CD4-positive, alpha-beta T cell (primary cell): ENCODE results near the gene PARP16. TPM values are rescaled to one million over a fixed set of nuclear protein-coding genes. Genes with fewer than 3 reads are reported as not detected.

Source experiments
- ATAC-seq: fragments of 200-7000 bp; cut with Tn5 transposase; one replicate; pipeline ENCODE4 v1.10.0; 2022; ENCODE audit warnings: mild to moderate bottlenecking; ENCODE audit not compliant: poor library complexity
- CTCF ChIA-PET: fragments of 350-600 bp; sonication (Branson Sonifier 250); formaldehyde crosslinking; loops from one replicate; lab custom pipeline; 2021; ENCODE audit warnings: antibody characterized with exemption, inconsistent platforms; lab: Charles Lee
- POLR2A ChIA-PET: fragments of 350-600 bp; sonication (Branson Sonifier 250); formaldehyde crosslinking; loops from one replicate; lab custom pipeline; 2021; ENCODE audit warnings: antibody characterized with exemption, inconsistent platforms; lab: Charles Lee
- DNase-seq, 14 experiments: peaks; one replicate each; pipeline ENCODE4 v3.0.0-alpha.2; 2013 to 2020; ENCODE audit warnings: mixed read lengths in 2 of 14
- H3K27ac ChIP-seq, 2 donors: one replicate each; pipeline versions ENCODE4 v1.5.1 to v1.7.0; 2013; ENCODE audit warnings: low read length in 2 of 2, low read depth in 1 of 2, mild to moderate bottlenecking in 1 of 2
- H3K27me3 ChIP-seq, 2 experiments: 1 replicate in 1 of 2; 2 replicates in 1 of 2; pipeline versions ENCODE4 v1.6.1 to v1.7.0; 2013; ENCODE audit warnings: low read length in 2 of 2, control low read depth in 1 of 2, mild to moderate bottlenecking in 1 of 2, moderate library complexity in 1 of 2; ENCODE audit not compliant: insufficient read depth in 2 of 2, control insufficient read depth in 1 of 2
- H3K36me3 ChIP-seq: one replicate; pipeline ENCODE4 v1.6.1; 2013; ENCODE audit warnings: low read length, control low read depth; ENCODE audit not compliant: insufficient read depth
- H3K4me1 ChIP-seq: one replicate; pipeline ENCODE4 v1.6.1; 2013; ENCODE audit warnings: low read length, control low read depth; ENCODE audit not compliant: insufficient read depth
- H3K4me3 ChIP-seq: one replicate; pipeline ENCODE4 v1.5.1; 2013; ENCODE audit warnings: mild to moderate bottlenecking, low read length, moderate library complexity
- H3K9me3 ChIP-seq, 2 experiments: 1 replicate in 1 of 2; 2 replicates in 1 of 2; pipeline versions ENCODE4 v1.6.1 to v1.7.0; 2013; ENCODE audit warnings: low read length in 2 of 2, mild to moderate bottlenecking in 2 of 2, control low read depth in 1 of 2, moderate library complexity in 1 of 2; ENCODE audit not compliant: control insufficient read depth in 1 of 2, insufficient read depth in 1 of 2
- H3K27ac Mint-ChIP-seq: one replicate; pipeline ENCODE4 v1.8.0; 2020; ENCODE audit warnings: mixed read lengths
- H3K27me3 Mint-ChIP-seq: one replicate; pipeline ENCODE4 v1.8.0; 2021; ENCODE audit warnings: mixed read lengths
- H3K36me3 Mint-ChIP-seq: one replicate; pipeline ENCODE4 v1.8.0; 2021; ENCODE audit warnings: low read depth, mixed read lengths
- H3K4me1 Mint-ChIP-seq: one replicate; pipeline ENCODE4 v1.8.0; 2021; ENCODE audit warnings: low read depth, mixed read lengths
- H3K4me3 Mint-ChIP-seq: one replicate; pipeline ENCODE4 v1.8.0; 2020; ENCODE audit warnings: mild to moderate bottlenecking, mixed read lengths
- H3K9me3 Mint-ChIP-seq: one replicate; pipeline ENCODE4 v1.8.0; 2020; ENCODE audit warnings: mixed read lengths
- CTCF ChIP-seq: fragments of 200-600 bp; IDR thresholded peaks from one replicate; pipeline ENCODE4 v1.8.0; 2022; ENCODE audit warnings: antibody characterized with exemption, mild to moderate bottlenecking
- intact Hi-C, 2 experiments: fragments of 100-400 bp; cut with DNase I in 1 of 2; cut with micrococcal nuclease in 1 of 2; formaldehyde crosslinking; loops; one replicate each; pipeline versions ENCODE4 v1.15.1 to v1.9.0; 2023 to 2025; cut with DNase I, micrococcal nuclease
- total RNA-seq, 174 experiments: library from RNA in 2 of 174; stranded (reverse) in 2 of 174; gene quantifications; one replicate each; pipeline ENCODE4 v1.2.3 and lab custom pipeline; 2021 to 2026

The PARP16 gene
- total RNA-seq, 2 experiments from 2014 or later = 11.3 to 12.9 TPM

- Mint-ChIP-seq H3K9me3 (no peaks in the 10 kb centered on the region), H3K4me1 (no peaks in the 10 kb centered on the region), H3K36me3 (no peaks in the 10 kb centered on the region), H3K27ac (no peak overlapping the region), H3K27me3 (peaks cover 15% of the 10 kb centered on the region), H3K4me3 (no peak overlapping the region)
- ChIA-PET POLR2A (no interaction called here), CTCF (no interaction called here)
- no peak for TF ChIP-seq CTCF
- DNase-seq (no peak), ATAC-seq (no peak)
- no peak overlapping the region for H3K4me3 ChIP-seq
- no peak overlapping the region for H3K27ac ChIP-seq
- no peaks in the 10 kb centered on the region for H3K9me3 ChIP-seq
- H3K36me3 ChIP-seq = no peaks in the 10 kb centered on the region
- H3K27me3 ChIP-seq = peaks cover 0 to 12% of the 10 kb centered on the region in 2 experiments
- intact Hi-C loops = no loop called here
- H3K4me1 ChIP-seq = no peaks in the 10 kb centered on the region
These were observed 42.8 kb upstream of the PARP16 start for GRCh38 chr15:65329288-65329983.

- Histone ChIP-seq H3K4me1 (no peaks in the 10 kb centered on the region), H3K36me3 (no peaks in the 10 kb centered on the region), H3K4me3 (no peak overlapping the region), H3K27me3 (peaks cover 0 to 12% of the 10 kb centered on the region in 2 experiments), H3K9me3 (no peaks in the 10 kb centered on the region), H3K27ac (no peak overlapping the region)
- DNase-seq = no peak
- no peaks in the 10 kb centered on the region for H3K4me1 Mint-ChIP-seq
- H3K36me3 Mint-ChIP-seq = no peaks in the 10 kb centered on the region
- H3K4me3 Mint-ChIP-seq = no peak overlapping the region
- intact Hi-C loops = no loop called here
- peaks cover 15% of the 10 kb centered on the region for H3K27me3 Mint-ChIP-seq
- ChIA-PET CTCF (no interaction called here), POLR2A (no interaction called here)
- H3K9me3 Mint-ChIP-seq = no peaks in the 10 kb centered on the region
- no peak overlapping the region for H3K27ac Mint-ChIP-seq
- TF ChIP-seq CTCF = no peak
- ATAC-seq = no peak
These were observed 42.0 kb upstream of the PARP16 start for GRCh38 chr15:65328506-65329287.

- POLR2A ChIA-PET = no interaction called here
- no peak for TF ChIP-seq CTCF
- H3K36me3 ChIP-seq = no peaks in the 10 kb centered on the region
- H3K9me3 Mint-ChIP-seq = no peaks in the 10 kb centered on the region
- intact Hi-C loops = no loop called here
- H3K4me3 ChIP-seq = no peak overlapping the region
- H3K4me3 Mint-ChIP-seq = no peak overlapping the region
- peaks cover 15% of the 10 kb centered on the region for H3K27me3 Mint-ChIP-seq
- H3K4me1 Mint-ChIP-seq = no peaks in the 10 kb centered on the region
- H3K4me1 ChIP-seq = no peaks in the 10 kb centered on the region
- DNase-seq (no peak), ATAC-seq (no peak)
- no peak overlapping the region for H3K27ac ChIP-seq
- H3K27me3 ChIP-seq = peaks cover 0 to 15% of the 10 kb centered on the region in 2 experiments
- H3K27ac Mint-ChIP-seq = no peak overlapping the region
- no peaks in the 10 kb centered on the region for H3K9me3 ChIP-seq
- H3K36me3 Mint-ChIP-seq = no peaks in the 10 kb centered on the region
- CTCF ChIA-PET = no interaction called here
These were observed 41.1 kb upstream of the PARP16 start for GRCh38 chr15:65327651-65328393.
